ENCODE results near the gene ACOT4.
"Not testable (repeated sequence)": the region's sequence is repeated elsewhere in the genome, so short reads cannot be mapped to it uniquely, and the experiment has no call there.

Gene ACOT4

GRCh38 chr14:73633116-73634010 is 41.7 kb downstream of the ACOT4 start:
- DNase-seq (ENCODE audit: low spot score) = peak; percentile 40

DNA sequence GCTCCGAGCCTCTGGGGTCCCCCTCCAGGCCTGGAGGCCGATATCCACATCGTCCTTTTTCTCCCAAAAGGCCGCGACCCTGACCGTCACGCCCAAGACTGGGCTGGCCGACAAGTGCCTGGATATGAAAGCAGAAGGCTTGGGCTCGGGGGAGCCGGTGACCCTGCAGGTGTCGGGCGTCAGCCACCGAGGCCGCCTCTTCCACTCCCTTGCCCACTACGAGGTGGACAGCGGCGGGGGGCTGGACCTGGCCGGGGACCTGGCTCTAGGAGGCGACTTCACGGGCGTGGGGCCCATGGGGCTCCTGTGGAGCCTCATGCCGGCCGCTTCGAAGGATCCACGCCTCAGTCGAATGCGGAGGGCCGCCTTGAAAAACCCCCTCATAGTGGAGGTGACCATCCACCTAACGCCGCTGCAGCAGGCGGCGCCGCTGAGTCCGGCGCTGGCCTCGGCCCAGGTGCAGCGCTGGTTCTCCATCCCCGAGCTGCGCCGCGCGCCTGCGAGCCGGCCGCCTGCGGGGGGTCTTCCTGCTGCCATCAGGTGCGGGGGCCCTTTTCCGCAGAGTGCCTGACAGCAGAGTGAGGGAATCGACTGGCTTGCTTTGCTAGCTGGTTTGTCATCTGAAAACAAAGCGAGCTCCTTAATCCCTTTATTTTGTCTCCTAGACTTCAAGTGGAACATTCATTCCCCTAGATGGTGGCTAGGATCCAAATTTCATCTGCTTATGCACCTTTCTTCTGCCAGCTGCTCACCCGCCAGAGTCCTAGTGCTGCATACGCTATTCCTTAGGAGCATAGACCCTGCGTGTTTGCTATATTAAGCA is 42.5 kb downstream of the ACOT4 start:
- no peak for DNase-seq (ENCODE audit: low spot score)

DNA sequence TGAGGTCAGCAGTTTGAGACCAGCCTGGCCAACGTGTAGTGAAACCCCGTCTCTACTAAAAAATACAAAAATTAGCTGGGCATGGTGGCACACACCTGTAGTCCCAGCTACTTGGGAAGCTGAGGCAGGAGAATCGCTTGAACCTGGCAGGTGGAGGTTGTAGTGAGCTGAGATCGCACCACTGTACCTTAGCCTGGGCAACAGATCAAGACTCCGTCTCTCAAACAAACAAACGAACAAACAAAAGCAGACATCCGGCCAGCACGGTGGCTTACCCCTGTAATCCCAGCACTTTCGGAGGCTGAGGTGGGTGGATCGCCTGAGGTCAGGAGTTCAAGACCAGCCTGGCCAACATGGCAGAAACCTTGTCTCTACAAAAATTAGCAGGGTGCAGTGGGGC is 44.7 kb downstream of the ACOT4 start:
- DNase-seq (ENCODE audit: low spot score) = not testable (repeated sequence)

GRCh38 chr14:73637830-73638229 is 46.2 kb downstream of the ACOT4 start:
- DNase-seq (ENCODE audit: low spot score) = no peak

GRCh38 chr14:73640796-73641365 is 49.2 kb downstream of the ACOT4 start:
- DNase-seq (ENCODE audit: low spot score) = no peak

GRCh38 chr14:73644531-73645247 is 53.0 kb downstream of the ACOT4 start, which contains the start of gene DNAL1:
TSS of gene DNAL1 (plus strand) at chr14:73644986. CDS start at chr14:73645040, 54 bp downstream.
- DNase-seq (ENCODE audit: low spot score) = peak; percentile 89

- no peak for DNase-seq (ENCODE audit: low spot score)
These were observed 53.6 kb downstream of the ACOT4 start for GRCh38 chr14:73645248-73645610.

Measured in COLO829 (cell line).